ENCODE measurements around the gene CELF2.

The CELF2 gene

GRCh38 chr10:11344081-11344480, 326.4 kb downstream of the CELF2 start:
- no peak for TF ChIP-seq POLR2AphosphoS5 (IDR thresholded peaks at IDR 0.05; ENCODE audit: low read depth, low read length)
- TF ChIP-seq REST (IDR thresholded peaks at IDR 0.05; ENCODE audit: insufficient read depth in 1 of 2, low read depth in 2 of 2, low read length in 2 of 2): no peak
- no peak for TF ChIP-seq SIN3A (IDR thresholded peaks at IDR 0.05; ENCODE audit: borderline replicate concordance, insufficient read depth, low read length)

GRCh38 chr10:11344550-11344949, 326.9 kb downstream of the CELF2 start:
- TF ChIP-seq FOXP2 (optimal IDR thresholded peaks at IDR 0.05; ENCODE audit: borderline replicate concordance, extremely low read depth, extremely low read length, insufficient read depth) (no peak), TAF1 (IDR thresholded peaks at IDR 0.05; ENCODE audit: borderline replicate concordance, insufficient read depth, low read length) (no peak)

- TF ChIP-seq POLR2AphosphoS5 (IDR thresholded peaks at IDR 0.05; ENCODE audit: low read depth, low read length) (no peak), FOXP2 (optimal IDR thresholded peaks at IDR 0.05; ENCODE audit: borderline replicate concordance, extremely low read depth, extremely low read length, insufficient read depth) (no peak), SIN3A (IDR thresholded peaks at IDR 0.05; ENCODE audit: borderline replicate concordance, insufficient read depth, low read length) (no peak), TAF1 (IDR thresholded peaks at IDR 0.05; ENCODE audit: borderline replicate concordance, insufficient read depth, low read length) (no peak), REST (IDR thresholded peaks at IDR 0.05; ENCODE audit: insufficient read depth in 1 of 2, low read depth in 2 of 2, low read length in 2 of 2) (no peak)
These were observed 327.8 kb downstream of the CELF2 start for GRCh38 chr10:11345224-11346054.

- no peak for TF ChIP-seq POLR2AphosphoS5 (IDR thresholded peaks at IDR 0.05; ENCODE audit: low read depth, low read length)
- no peak for TF ChIP-seq REST (IDR thresholded peaks at IDR 0.05; ENCODE audit: insufficient read depth in 1 of 2, low read depth in 2 of 2, low read length in 2 of 2)
- no peak for TF ChIP-seq SIN3A (IDR thresholded peaks at IDR 0.05; ENCODE audit: borderline replicate concordance, insufficient read depth, low read length)
- TF ChIP-seq FOXP2 (optimal IDR thresholded peaks at IDR 0.05; ENCODE audit: borderline replicate concordance, extremely low read depth, extremely low read length, insufficient read depth): no peak
- no peak for TF ChIP-seq TAF1 (IDR thresholded peaks at IDR 0.05; ENCODE audit: borderline replicate concordance, insufficient read depth, low read length)
These were observed 334.1 kb downstream of the CELF2 start for GRCh38 chr10:11351801-11352200.

GRCh38 chr10:11353006-11353896, 335.6 kb downstream of the CELF2 start:
- TF ChIP-seq FOXP2 (optimal IDR thresholded peaks at IDR 0.05; ENCODE audit: borderline replicate concordance, extremely low read depth, extremely low read length, insufficient read depth) (no peak), REST (IDR thresholded peaks at IDR 0.05; ENCODE audit: insufficient read depth in 1 of 2, low read depth in 2 of 2, low read length in 2 of 2) (no peak), TAF1 (IDR thresholded peaks at IDR 0.05; ENCODE audit: borderline replicate concordance, insufficient read depth, low read length) (no peak), POLR2AphosphoS5 (IDR thresholded peaks at IDR 0.05; ENCODE audit: low read depth, low read length) (no peak), SIN3A (IDR thresholded peaks at IDR 0.05; ENCODE audit: borderline replicate concordance, insufficient read depth, low read length) (no peak)

Measured in PFSK-1 (cell line).